B cell (primary cell): ENCODE measurements around the gene TMC5. TPM values are rescaled to one million over a fixed set of nuclear protein-coding genes. Genes with fewer than 3 reads are reported as not detected.

Experiments used
- ATAC-seq: fragments of 200-7000 bp; cut with Tn5 transposase; one replicate; pipeline ENCODE4 v1.10.0; 2021; ENCODE audit warnings: low read depth, mild to moderate bottlenecking, moderate number of reproducible peaks, moderate library complexity
- CTCF ChIA-PET: fragments of 350-600 bp; sonication (Branson Sonifier 250); formaldehyde crosslinking; loops from one replicate; lab custom pipeline; 2021; ENCODE audit warnings: antibody characterized with exemption, inconsistent platforms; lab: Charles Lee
- POLR2A ChIA-PET: fragments of 350-600 bp; sonication (Branson Sonifier 250); formaldehyde crosslinking; loops from one replicate; lab custom pipeline; 2021; ENCODE audit warnings: antibody characterized with exemption; lab: Charles Lee
- DNase-seq: peaks from one replicate; pipeline ENCODE4 v3.0.0; 2013
- H2AFZ ChIP-seq: 2 replicates; pipeline ENCODE4 v1.6.1; 2012; ENCODE audit warnings: mild to moderate bottlenecking, low read depth, low read length; ENCODE audit not compliant: insufficient read depth, poor library complexity, severe bottlenecking
- H3K27ac ChIP-seq, 2 donors: 1 replicate in 1 of 2; 2 replicates in 1 of 2; pipeline ENCODE4 v1.5.1; 2012 to 2013; ENCODE audit warnings: low read length in 2 of 2, mild to moderate bottlenecking in 2 of 2, moderate library complexity in 1 of 2
- H3K27me3 ChIP-seq, 4 experiments: fragments of 200-600 bp in 1 of 4; sonication (generic) in 1 of 4; replicated peaks in 1 of 4; 1 replicate in 2 of 4; 2 replicates in 2 of 4; pipeline versions ENCODE4 v1.6.1 to v1.7.0; 2013 to 2016; ENCODE audit warnings: low read length in 3 of 4, mild to moderate bottlenecking in 2 of 4, mixed read lengths in 1 of 4, moderate library complexity in 1 of 4; ENCODE audit not compliant: insufficient read depth in 4 of 4, control insufficient read depth in 3 of 4; ENCODE audit errors: control extremely low read depth in 1 of 4
- H3K36me3 ChIP-seq, 2 experiments: replicated peaks in 1 of 2; 1 replicate in 1 of 2; 2 replicates in 1 of 2; pipeline versions ENCODE4 v1.6.1 to v1.7.1; 2013; ENCODE audit warnings: low read length in 1 of 2; ENCODE audit not compliant: insufficient read depth in 2 of 2, control insufficient read depth in 1 of 2; ENCODE audit errors: control extremely low read depth in 1 of 2, extremely low read depth in 1 of 2
- H3K4me1 ChIP-seq, 2 donors: fragments of 200-600 bp in 1 of 2; sonication (generic) in 1 of 2; 1 replicate in 1 of 2; 2 replicates in 1 of 2; pipeline versions ENCODE4 v1.5.1 to v1.6.1; 2013 to 2017; ENCODE audit warnings: low read length in 2 of 2; ENCODE audit not compliant: control insufficient read depth in 2 of 2, insufficient read depth in 2 of 2
- H3K4me2 ChIP-seq: replicated peaks from 2 replicates; pipeline ENCODE3; 2012; ENCODE audit warnings: mild to moderate bottlenecking, low read depth, low read length; ENCODE audit not compliant: poor library complexity, severe bottlenecking
- H3K4me3 ChIP-seq, 5 experiments: fragments of 200-600 bp in 1 of 5; sonication (generic) in 1 of 5; 1 replicate in 3 of 5; 2 replicates in 2 of 5; pipeline versions ENCODE4 v1.5.1 to v1.7.0; 2011 to 2016; ENCODE audit warnings: low read length in 4 of 5, mild to moderate bottlenecking in 4 of 5, low read depth in 2 of 5, control low read depth in 1 of 5, moderate library complexity in 1 of 5; ENCODE audit not compliant: insufficient read depth in 1 of 5; ENCODE audit errors: control extremely low read depth in 1 of 5, extremely low read depth in 1 of 5
- H3K79me2 ChIP-seq: fragments of 200-600 bp; sonication (generic); one replicate; pipeline ENCODE4 v1.6.0; 2016; ENCODE audit warnings: low read length; ENCODE audit not compliant: control insufficient read depth, insufficient read depth
- H3K9ac ChIP-seq: fragments of 200-600 bp; sonication (generic); 2 replicates; pipeline ENCODE4 v1.6.1; 2017; ENCODE audit warnings: mild to moderate bottlenecking, low read length, moderate library complexity
- H3K9me3 ChIP-seq, 3 donors: one replicate each; pipeline versions ENCODE4 v1.6.1 to v1.7.1; 2013; ENCODE audit warnings: low read length in 2 of 3; ENCODE audit not compliant: control insufficient read depth in 2 of 3, insufficient read depth in 1 of 3; ENCODE audit errors: control extremely low read depth in 1 of 3
- H4K20me1 ChIP-seq: 2 replicates; pipeline ENCODE4 v1.6.0; 2012; ENCODE audit warnings: mild to moderate bottlenecking, low read length; ENCODE audit not compliant: insufficient read depth, control insufficient read depth, poor library complexity, severe bottlenecking
- H3K27ac Mint-ChIP-seq: one replicate; pipeline ENCODE4 v1.8.0; 2021; ENCODE audit warnings: mixed read lengths
- H3K27me3 Mint-ChIP-seq: one replicate; pipeline ENCODE4 v1.8.0; 2021; ENCODE audit warnings: mixed read lengths
- H3K4me1 Mint-ChIP-seq: one replicate; pipeline ENCODE4 v1.8.0; 2021; ENCODE audit warnings: mixed read lengths
- H3K4me3 Mint-ChIP-seq: one replicate; pipeline ENCODE4 v1.8.0; 2021; ENCODE audit warnings: mixed read lengths
- H3K9me3 Mint-ChIP-seq: one replicate; pipeline ENCODE4 v1.8.0; 2022; ENCODE audit warnings: mixed read lengths; ENCODE audit not compliant: insufficient read depth
- CTCF ChIP-seq: fragments of 200-600 bp; IDR thresholded peaks from one replicate; pipeline ENCODE4 v1.8.0; 2022; ENCODE audit warnings: antibody characterized with exemption, mild to moderate bottlenecking
- EZH2 ChIP-seq: IDR thresholded peaks from 2 replicates; pipeline ENCODE4 v1.6.1; 2012; ENCODE audit warnings: borderline replicate concordance, low read depth, mild to moderate bottlenecking, moderate library complexity, low read length; ENCODE audit not compliant: insufficient read depth, poor library complexity, severe bottlenecking
- WGBS: methylation state at CpG from one replicate; pipeline ENCODE4 v1.1.5; 2013; ENCODE audit warnings: missing lambda C conversion rate; ENCODE audit not compliant: insufficient coverage; 5-methylcytosine and 5-hydroxymethylcytosine counted together
- intact Hi-C: fragments of 100-400 bp; cut with micrococcal nuclease; formaldehyde crosslinking; loops from one replicate; pipeline ENCODE4 v1.10.0; 2022
- polyA plus RNA-seq: library from polyadenylated mRNA; depleted of rRNA; stranded (reverse); fragments of >200 nt; gene quantifications from 2 replicates; pipeline ENCODE4 v1.2.3, GENCODE V29; 2012
- total RNA-seq, 2 donors: library from RNA; stranded (reverse); fragments of 120-200 nt in 1 of 2; gene quantifications; 1 replicate in 1 of 2; 2 replicates in 1 of 2; pipeline versions ENCODE4 v1.2.3 to v1.2.4, GENCODE V29; 2013 to 2022

Gene TMC5
- total and polyA plus RNA-seq, 2 donors (not counting 1 experiment from before 2014, with no cell fraction given): not detected

- peaks cover 23% of the 10 kb centered on the region for H3K4me1 Mint-ChIP-seq
- H3K9me3 Mint-ChIP-seq: no peaks in the 10 kb centered on the region
- no peak for TF ChIP-seq CTCF
- H3K27ac Mint-ChIP-seq: no peak overlapping the region
- H3K79me2 ChIP-seq: peaks cover 8% of the 10 kb centered on the region
- no peak overlapping the region for H3K4me2 ChIP-seq
- H3K4me1 ChIP-seq: peaks cover 5 to 6% of the 10 kb centered on the region in 2 donors
- ATAC-seq (no peak), DNase-seq (no peak)
- H3K9me3 ChIP-seq: no peaks in the 10 kb centered on the region
- ChIA-PET CTCF (interaction anchor here (3.1 kb wide), 1 partner anchor 10 kb away, joined by 9 read pairs; no protein-coding TSS in a partner anchor), POLR2A (no interaction called here)
- H3K36me3 ChIP-seq: peaks cover 0 to 19% of the 10 kb centered on the region in 2 experiments
- H3K4me3 Mint-ChIP-seq: no peak overlapping the region
- no peak overlapping the region for H2AFZ ChIP-seq
- no peaks in the 10 kb centered on the region for H3K27me3 ChIP-seq
- H4K20me1 ChIP-seq: no peaks in the 10 kb centered on the region
- H3K27me3 Mint-ChIP-seq: no peaks in the 10 kb centered on the region
- H3K4me3 ChIP-seq: no peak overlapping the region
- intact Hi-C loops: no loop called here
- H3K27ac ChIP-seq: no peak overlapping the region
- H3K9ac ChIP-seq: no peak overlapping the region
Measured at GRCh38 chr16:19512297-19512696, 94.6 kb downstream of the TMC5 start.

- no peaks in the 10 kb centered on the region for H3K27me3 Mint-ChIP-seq
- H3K4me1 Mint-ChIP-seq: peaks cover 23% of the 10 kb centered on the region
- Histone ChIP-seq H3K27me3 (no peaks in the 10 kb centered on the region), H3K4me1 (peaks cover 5 to 6% of the 10 kb centered on the region in 2 donors), H3K9ac (peak overlapping the region; percentile 7), H3K4me3 (peak overlapping the region in 2 of 5 experiments; percentile 41 to 45), H3K4me2 (peak overlapping the region; percentile 49), H3K27ac (peak overlapping the region in 1 of 2 donors; percentile 2), H3K36me3 (peaks cover 0 to 12% of the 10 kb centered on the region in 2 experiments), H4K20me1 (no peaks in the 10 kb centered on the region), H2AFZ (peak overlapping the region; percentile 47), H3K9me3 (no peaks in the 10 kb centered on the region), H3K79me2 (peaks cover 12% of the 10 kb centered on the region)
- no peaks in the 10 kb centered on the region for H3K9me3 Mint-ChIP-seq
- intact Hi-C loops: no loop called here
- ATAC-seq: no peak
- no peak for TF ChIP-seq EZH2
- no peak for TF ChIP-seq CTCF
- POLR2A ChIA-PET: interaction anchor here (0.6 kb wide), 2 partner anchors 42 to 697 kb away, joined by 3 to 4 read pairs; partner anchors contain the start of gene VPS35L
- CTCF ChIA-PET: interaction anchor here (1.3 to 3.1 kb wide), 2 partner anchors 11 to 42 kb away, joined by 4 to 9 read pairs; partner anchors contain the start of gene VPS35L
- WGBS: 71% methylated on average over 1 of the region's 4 CpGs
- peak overlapping the region; percentile 83 for H3K4me3 Mint-ChIP-seq
- peak; percentile 23 for DNase-seq
- H3K27ac Mint-ChIP-seq: peak overlapping the region; percentile 77
Measured at GRCh38 chr16:19513377-19514053, 95.8 kb downstream of the TMC5 start.
